GM12874 (cell line): ENCODE measurements around the gene SLC35G1.

ENCODE experiments used
- TF ChIP-seq, protein P1 (sequence below): IDR thresholded peaks from 2 replicates; pipeline ENCODE4 v1.5.1; 2011; ENCODE audit warnings: low read depth, mild to moderate bottlenecking, control low read depth, low read length, moderate library complexity; ENCODE audit not compliant: insufficient read depth

SLC35G1 gene, protein sequence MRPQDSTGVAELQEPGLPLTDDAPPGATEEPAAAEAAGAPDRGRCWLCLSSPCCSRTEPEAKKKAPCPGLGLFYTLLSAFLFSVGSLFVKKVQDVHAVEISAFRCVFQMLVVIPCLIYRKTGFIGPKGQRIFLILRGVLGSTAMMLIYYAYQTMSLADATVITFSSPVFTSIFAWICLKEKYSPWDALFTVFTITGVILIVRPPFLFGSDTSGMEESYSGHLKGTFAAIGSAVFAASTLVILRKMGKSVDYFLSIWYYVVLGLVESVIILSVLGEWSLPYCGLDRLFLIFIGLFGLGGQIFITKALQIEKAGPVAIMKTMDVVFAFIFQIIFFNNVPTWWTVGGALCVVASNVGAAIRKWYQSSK

DNA sequence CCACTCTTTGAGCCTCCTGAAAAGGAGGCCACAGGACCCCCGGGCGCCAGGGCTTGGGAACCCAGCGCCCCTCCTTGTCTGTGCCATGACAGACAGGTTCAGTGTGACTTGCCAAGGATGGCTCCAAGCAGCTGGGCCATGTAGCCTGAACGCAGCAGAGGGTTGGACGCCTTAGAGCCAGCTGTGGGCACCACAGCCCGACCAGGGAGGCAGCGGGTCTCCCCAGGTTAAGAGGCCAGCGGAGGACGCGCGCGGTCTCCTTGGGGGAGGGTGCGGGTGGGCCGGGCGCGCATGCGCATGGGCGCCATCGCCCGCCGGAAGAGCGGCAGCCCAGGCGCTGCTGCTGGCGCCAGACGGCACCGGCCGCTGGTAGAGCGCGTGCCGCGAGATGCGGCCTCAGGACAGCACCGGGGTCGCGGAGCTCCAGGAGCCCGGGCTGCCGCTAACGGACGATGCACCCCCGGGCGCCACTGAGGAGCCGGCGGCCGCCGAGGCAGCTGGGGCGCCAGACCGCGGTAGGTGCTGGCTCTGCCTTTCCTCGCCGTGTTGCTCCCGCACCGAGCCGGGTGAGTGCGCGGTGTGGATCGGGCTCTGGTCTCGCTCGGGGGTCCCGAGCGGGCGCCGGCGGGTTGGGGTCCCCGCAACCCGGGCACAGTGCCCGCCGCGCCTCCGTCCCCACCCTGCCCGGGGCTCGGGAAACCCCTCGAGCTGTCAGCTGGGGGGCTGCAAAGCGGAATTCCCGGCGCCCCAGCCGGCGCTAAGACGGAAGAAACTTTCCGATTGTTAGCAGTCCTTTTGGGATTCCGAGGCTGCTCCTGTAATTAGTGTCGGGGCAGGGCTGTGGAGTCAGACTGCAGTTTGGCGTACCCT is at the start of gene SLC35G1:
Gene SLC35G1, plus strand, starts transcription at position 333 of the 870 bp plus-strand sequence. Its CDS starts 56 bp downstream, at position 389.
- TF ChIP-seq, protein P1, sequence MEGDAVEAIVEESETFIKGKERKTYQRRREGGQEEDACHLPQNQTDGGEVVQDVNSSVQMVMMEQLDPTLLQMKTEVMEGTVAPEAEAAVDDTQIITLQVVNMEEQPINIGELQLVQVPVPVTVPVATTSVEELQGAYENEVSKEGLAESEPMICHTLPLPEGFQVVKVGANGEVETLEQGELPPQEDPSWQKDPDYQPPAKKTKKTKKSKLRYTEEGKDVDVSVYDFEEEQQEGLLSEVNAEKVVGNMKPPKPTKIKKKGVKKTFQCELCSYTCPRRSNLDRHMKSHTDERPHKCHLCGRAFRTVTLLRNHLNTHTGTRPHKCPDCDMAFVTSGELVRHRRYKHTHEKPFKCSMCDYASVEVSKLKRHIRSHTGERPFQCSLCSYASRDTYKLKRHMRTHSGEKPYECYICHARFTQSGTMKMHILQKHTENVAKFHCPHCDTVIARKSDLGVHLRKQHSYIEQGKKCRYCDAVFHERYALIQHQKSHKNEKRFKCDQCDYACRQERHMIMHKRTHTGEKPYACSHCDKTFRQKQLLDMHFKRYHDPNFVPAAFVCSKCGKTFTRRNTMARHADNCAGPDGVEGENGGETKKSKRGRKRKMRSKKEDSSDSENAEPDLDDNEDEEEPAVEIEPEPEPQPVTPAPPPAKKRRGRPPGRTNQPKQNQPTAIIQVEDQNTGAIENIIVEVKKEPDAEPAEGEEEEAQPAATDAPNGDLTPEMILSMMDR: no peak

DNA sequence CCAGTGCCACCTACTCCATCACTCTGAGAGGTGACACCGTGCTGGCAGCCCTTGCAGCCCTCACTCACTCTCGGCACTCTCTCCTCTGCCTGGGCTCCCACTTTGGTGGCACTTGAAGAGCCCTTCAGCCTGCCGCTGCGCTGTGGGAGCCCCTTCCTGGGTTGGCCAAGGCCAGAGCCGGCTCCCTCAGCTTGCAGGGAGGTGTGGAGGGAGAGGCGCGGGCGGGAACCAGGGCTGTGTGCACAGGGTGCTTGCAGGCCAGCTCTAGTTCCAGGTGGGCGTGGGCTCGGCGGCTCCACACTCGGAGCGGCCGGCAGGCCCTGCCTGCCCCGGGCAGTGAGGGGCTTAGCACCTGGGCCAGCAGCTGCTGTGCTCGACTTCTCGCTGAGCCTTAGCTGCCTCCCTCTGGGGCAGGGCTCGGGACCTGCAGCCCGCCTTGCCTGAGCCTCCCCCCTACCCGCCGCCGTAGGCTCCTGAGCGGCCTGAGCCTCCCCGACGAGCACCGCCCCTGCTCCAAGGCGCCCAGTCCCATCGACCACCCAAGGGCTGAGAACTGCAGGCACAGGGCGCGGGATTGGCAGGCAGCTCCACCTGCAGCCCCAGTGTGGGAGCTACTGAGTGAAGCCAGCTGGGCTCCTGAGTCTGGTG is 48.7 kb upstream of the SLC35G1 start:
- TF ChIP-seq, protein P1: no peak

DNA sequence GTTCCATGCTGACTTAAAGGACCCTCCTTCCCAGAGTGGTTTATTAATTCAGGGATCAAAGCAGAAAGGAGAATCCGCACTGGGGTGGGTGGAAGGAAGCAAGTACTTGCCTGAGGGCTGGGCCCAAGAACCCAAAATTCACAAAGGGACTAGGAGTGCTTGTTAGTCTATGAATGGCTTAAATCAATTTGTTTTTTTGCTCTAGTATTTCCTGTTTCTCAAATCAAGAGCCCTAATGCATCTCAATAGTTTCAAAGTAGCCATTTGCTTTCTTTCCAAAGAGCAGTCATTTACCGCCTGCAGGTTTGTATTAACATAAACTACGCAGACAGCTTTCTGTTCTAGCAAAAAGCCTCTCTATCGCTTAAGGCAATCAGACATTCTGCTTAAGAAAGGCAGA is 44.2 kb upstream of the SLC35G1 start:
- TF ChIP-seq, protein P1: no peak

DNA sequence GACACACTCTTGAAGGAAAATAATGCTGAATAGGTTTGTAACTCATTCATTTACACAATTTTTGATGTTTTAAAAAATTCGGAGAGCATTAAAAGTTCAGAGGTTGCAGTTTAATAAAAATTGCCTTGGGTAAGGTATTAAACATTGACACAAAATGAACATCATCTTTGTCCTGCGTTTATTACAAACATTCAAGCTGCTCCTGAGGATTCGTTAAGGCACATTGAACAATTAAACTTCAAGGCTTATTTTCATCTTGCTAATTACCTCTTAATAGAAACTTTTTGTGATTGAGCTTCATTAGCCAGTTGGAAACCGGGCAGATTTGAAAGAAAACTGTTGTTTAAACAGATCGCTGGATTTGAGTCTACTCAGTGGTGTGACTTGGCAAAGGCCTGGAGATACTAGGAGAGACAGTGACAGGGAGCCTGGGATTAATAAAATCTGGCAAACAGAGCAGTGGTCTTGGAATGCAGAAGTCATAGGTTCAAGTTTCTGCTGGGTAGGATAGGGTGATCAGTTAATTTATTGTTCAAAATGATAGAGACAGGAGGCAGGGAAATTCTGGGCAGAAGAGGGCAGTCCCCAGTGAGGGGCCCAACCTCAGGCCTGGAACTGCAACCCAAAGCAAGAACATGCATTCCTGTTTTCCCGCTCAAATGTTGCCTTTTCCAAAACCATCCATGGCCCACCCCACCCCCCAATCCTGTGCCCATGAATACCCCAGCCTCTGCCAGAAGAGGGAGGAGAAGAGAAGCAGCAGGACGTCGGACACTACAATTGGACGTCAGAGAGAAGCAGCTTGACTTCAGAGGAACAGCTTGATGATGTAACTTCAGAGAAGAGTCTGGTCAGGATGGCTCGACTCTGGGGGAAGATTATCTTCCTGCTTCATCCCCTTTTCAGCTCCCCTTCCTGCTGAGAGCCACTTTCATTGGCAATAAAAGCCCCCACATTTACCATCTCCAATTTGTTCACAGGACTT is 43.5 kb upstream of the SLC35G1 start:
- TF ChIP-seq, protein P1: no peak

DNA sequence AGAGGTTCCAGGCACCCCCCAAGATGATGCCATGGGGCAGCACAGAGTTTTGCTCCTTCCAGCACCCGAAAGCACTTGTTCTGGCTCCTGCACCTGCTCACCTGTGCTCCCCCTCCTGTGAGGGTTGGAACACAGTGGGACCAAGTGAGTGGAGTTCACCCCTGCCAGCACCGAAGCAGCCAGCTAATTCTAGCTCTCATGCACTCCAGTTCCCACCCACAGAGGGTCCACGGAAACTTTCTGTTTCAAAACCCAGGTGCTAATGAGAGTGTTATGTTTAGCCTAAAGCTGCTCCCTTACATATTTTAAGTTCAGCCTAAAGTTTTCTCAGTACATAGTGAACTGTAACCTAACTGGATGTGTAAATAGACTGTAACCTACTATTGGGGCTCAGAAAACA is 42.6 kb upstream of the SLC35G1 start:
- TF ChIP-seq, protein P1: no peak

DNA sequence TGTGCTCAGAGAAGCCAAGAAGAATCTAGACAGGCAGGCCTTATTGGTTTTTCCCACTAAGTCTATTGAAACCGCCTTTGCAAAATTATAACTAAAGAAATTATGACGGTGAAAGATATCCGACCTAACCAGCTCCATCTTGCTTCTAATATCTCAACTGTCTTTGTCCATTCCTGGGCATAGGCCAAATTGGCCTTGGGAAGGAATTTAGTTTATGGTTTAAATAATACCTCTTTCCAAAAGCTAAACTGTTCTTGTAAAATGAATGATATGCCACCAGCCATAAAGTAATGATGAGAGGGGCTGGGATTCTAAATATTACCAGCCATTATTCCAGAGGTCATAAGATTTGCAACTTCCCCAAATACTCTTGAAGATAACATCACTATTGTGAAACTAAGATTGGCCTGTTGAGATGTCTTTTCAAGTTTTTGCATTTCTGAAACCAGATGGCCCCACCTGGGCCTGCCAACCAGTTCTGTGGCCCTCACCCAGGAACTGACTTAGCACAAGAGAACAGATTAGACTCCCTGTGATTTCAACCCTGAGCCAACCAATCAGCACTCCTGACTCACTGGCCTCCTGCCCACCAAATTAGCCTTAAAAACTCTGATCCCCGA is 41.2 kb upstream of the SLC35G1 start:
- TF ChIP-seq, protein P1: no peak
